HL-60 (cell line): ENCODE data around the gene METTL3.

ENCODE experiments used
- DNase-seq, 2 experiments: peaks; one replicate each; pipeline ENCODE4 v3.0.0-alpha.2; 2010 to 2020; ENCODE audit warnings: low read depth in 1 of 2, low spot score in 1 of 2
- H3K27ac ChIP-seq: fragments of 250-450 bp; sonication (Bioruptor Pico); replicated peaks from 2 replicates; pipeline ENCODE4 v1.5.1; 2020; ENCODE audit warnings: mild to moderate bottlenecking, moderate library complexity
- H3K27me3 ChIP-seq: fragments of 250-450 bp; sonication (Bioruptor Pico); 2 replicates; pipeline ENCODE4 v1.5.1; 2021; ENCODE audit warnings: mild to moderate bottlenecking, moderate library complexity; ENCODE audit not compliant: insufficient read depth, poor library complexity, severe bottlenecking
- H3K4me3 ChIP-seq: replicated peaks from 2 replicates; pipeline ENCODE4 v1.5.1; 2011; ENCODE audit warnings: mild to moderate bottlenecking, control low read depth, low read length; ENCODE audit not compliant: insufficient read depth
- GABPA ChIP-seq: IDR thresholded peaks from 2 replicates; pipeline ENCODE4 v1.6.1; 2012; ENCODE audit warnings: low read depth
- POLR2AphosphoS5 ChIP-seq: IDR thresholded peaks from 2 replicates; pipeline ENCODE4 v1.6.1; 2012; ENCODE audit warnings: low read depth
- SPI1 ChIP-seq: IDR thresholded peaks from 2 replicates; pipeline ENCODE4 v1.6.1; 2012; ENCODE audit warnings: low read depth, mild to moderate bottlenecking, borderline replicate concordance
- TF ChIP-seq, protein P1 (sequence below): IDR thresholded peaks from 2 replicates; pipeline ENCODE4 v1.6.1; 2012; ENCODE audit warnings: low read depth; ENCODE audit not compliant: insufficient replicate concordance
- TF ChIP-seq, protein P2 (sequence below): IDR thresholded peaks from one replicate; pipeline ENCODE4 v1.5.1; 2011; ENCODE audit warnings: low read length, control low read depth, inconsistent platforms; ENCODE audit not compliant: insufficient read depth

The METTL3 gene

DNA sequence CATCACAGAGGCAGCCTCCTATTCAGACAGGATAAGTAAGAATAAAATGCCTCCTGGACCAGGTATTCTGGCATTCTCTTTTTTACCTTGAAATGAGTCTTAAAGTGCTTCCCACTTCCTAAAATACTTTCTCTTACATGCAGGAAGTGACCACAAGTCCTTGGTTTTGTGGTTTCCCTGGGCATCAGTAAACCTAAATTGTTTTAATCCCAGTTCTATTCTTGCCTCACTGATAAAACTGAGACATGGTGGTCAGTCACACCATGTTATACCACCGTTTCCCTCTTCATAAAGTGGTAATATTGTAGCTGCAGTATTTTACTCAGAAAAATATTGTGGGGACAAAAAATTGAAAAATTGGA is 16.2 kb upstream of the METTL3 start:
- H3K4me3 ChIP-seq = no peak overlapping the region
- H3K27me3 ChIP-seq = peaks cover 11% of the 10 kb centered on the region
- peak; percentile 20; the same call in 1 of the 2 replicates for TF ChIP-seq SPI1
- TF ChIP-seq, protein P1, sequence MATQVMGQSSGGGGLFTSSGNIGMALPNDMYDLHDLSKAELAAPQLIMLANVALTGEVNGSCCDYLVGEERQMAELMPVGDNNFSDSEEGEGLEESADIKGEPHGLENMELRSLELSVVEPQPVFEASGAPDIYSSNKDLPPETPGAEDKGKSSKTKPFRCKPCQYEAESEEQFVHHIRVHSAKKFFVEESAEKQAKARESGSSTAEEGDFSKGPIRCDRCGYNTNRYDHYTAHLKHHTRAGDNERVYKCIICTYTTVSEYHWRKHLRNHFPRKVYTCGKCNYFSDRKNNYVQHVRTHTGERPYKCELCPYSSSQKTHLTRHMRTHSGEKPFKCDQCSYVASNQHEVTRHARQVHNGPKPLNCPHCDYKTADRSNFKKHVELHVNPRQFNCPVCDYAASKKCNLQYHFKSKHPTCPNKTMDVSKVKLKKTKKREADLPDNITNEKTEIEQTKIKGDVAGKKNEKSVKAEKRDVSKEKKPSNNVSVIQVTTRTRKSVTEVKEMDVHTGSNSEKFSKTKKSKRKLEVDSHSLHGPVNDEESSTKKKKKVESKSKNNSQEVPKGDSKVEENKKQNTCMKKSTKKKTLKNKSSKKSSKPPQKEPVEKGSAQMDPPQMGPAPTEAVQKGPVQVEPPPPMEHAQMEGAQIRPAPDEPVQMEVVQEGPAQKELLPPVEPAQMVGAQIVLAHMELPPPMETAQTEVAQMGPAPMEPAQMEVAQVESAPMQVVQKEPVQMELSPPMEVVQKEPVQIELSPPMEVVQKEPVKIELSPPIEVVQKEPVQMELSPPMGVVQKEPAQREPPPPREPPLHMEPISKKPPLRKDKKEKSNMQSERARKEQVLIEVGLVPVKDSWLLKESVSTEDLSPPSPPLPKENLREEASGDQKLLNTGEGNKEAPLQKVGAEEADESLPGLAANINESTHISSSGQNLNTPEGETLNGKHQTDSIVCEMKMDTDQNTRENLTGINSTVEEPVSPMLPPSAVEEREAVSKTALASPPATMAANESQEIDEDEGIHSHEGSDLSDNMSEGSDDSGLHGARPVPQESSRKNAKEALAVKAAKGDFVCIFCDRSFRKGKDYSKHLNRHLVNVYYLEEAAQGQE = no peak
- DNase-seq = no peak
- H3K27ac ChIP-seq = no peak overlapping the region

DNA sequence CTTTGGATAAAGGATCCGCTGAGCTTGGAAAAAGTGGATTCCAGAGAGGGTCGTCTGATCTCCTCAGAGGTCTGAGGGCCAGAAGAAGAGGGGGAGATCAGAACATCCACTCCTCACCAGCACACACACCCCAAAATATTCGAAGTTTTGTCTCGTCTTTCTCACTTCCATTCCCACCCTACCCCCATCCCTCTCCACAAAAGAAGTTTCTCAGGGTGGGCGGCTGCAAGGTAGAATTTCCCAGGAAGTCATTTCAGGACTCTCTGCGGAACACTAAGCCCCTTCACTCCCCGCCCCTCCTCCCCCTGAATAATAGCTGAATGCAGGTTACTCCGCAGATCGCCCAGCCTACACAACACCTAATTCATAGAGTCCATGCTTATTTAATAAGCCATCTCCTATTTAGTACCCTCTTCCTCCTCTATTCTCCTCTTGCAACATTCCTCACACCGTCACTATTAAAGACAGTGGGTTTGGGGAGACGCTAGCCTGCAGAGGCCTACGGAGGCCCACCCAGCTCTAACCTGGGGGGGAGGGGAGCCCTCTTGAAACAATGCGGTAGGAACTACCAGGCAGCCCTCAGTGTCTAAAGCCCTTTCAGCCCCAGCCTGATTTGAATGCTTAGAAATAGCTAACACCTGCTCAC is 15.7 kb upstream of the METTL3 start:
- no peak for DNase-seq
- TF ChIP-seq POLR2AphosphoS5 (no peak), GABPA (no peak), SPI1 (no peak)
- TF ChIP-seq, protein P2, sequence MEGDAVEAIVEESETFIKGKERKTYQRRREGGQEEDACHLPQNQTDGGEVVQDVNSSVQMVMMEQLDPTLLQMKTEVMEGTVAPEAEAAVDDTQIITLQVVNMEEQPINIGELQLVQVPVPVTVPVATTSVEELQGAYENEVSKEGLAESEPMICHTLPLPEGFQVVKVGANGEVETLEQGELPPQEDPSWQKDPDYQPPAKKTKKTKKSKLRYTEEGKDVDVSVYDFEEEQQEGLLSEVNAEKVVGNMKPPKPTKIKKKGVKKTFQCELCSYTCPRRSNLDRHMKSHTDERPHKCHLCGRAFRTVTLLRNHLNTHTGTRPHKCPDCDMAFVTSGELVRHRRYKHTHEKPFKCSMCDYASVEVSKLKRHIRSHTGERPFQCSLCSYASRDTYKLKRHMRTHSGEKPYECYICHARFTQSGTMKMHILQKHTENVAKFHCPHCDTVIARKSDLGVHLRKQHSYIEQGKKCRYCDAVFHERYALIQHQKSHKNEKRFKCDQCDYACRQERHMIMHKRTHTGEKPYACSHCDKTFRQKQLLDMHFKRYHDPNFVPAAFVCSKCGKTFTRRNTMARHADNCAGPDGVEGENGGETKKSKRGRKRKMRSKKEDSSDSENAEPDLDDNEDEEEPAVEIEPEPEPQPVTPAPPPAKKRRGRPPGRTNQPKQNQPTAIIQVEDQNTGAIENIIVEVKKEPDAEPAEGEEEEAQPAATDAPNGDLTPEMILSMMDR = no peak
- TF ChIP-seq, protein P1 = no peak

DNA sequence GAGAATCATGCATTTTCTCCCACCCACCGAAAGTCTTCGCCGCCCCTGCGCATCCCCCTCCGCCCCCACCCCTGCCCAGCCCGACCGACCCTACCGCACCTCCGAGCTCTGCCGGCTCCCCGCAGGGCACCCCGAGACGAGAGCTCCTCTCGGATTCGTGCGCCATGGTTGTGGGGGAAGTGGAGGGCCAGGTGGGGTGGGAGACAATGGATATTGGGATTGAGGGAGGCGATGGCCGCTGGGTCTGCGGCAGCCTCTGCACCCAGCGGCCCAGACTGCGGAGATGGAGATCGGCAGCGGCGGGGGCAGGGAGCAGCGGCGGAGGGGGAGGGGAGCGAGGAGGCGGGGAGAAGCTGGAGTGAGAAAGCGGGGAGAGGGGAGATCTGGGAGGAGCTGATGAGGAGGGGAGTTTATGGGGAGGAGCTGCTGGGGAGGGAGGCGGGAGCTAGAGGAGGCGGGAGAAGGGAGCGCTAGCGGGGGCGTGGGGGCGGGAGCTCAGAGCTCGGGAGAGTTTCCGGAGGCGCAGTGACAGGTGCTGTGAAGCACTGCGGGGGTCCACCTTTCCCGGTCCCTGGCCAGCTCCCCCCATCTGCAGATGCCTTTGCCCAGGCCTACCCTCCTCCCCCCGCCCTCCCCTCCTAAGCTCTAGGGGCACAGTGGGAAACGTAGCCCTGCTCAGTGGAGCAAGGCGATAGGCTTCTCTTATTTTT is 15.0 kb upstream of the METTL3 start, which contains the start of gene SALL2:
Gene SALL2, minus strand, starts transcription at position 385 of the 710 bp plus-strand sequence. Its CDS starts 219 bp downstream, at position 166.
- H3K27me3 ChIP-seq = peaks cover 15% of the 10 kb centered on the region
- no peak for TF ChIP-seq GABPA
- no peak for TF ChIP-seq SPI1
- TF ChIP-seq, protein P1 = no peak
- no peak within 1 kb of the TSS for H3K27ac ChIP-seq
- peak in 1 of 2 experiments; percentile 43 for DNase-seq
- H3K4me3 ChIP-seq = peak within 1 kb of the TSS; percentile 52

More for the DNA sequence above, 15.7 kb upstream of the METTL3 start:
- H3K4me3 ChIP-seq = peak overlapping the region; percentile 52
- H3K27ac ChIP-seq = no peak overlapping the region
- peaks cover 11% of the 10 kb centered on the region for H3K27me3 ChIP-seq

DNA sequence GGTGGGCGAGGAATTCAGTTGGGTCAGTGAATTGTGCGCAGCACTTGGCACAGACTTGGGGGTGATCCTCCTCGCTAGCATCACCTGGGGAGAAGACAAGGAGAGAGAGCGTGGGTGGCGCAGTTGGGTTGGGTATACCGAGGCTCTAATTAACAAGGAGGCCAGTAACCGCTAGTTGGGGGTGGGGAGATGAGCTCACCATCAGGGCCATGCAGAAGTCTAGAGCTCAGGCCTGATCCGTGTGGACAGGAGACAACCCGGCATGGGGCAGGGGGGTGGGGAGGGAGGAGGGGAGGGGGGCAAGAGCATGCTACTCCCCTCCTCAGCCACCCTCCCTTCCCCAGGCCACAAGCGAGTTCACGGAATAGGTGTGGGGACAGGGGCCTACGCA is 14.4 kb upstream of the METTL3 start:
- Histone ChIP-seq H3K27me3 (peaks cover 15% of the 10 kb centered on the region), H3K27ac (no peak overlapping the region), H3K4me3 (peak overlapping the region; percentile 52)
- no peak for DNase-seq
- TF ChIP-seq SPI1 = no peak
- TF ChIP-seq, protein P1 = no peak
- TF ChIP-seq POLR2AphosphoS5 = no peak
- TF ChIP-seq, protein P2 = no peak
- no peak for TF ChIP-seq GABPA
